HepG2 (cell line): ENCODE measurements around the gene NINJ2.

ENCODE experiments used
- POLR2AphosphoS2 ChIP-seq: IDR thresholded peaks from 2 replicates; pipeline ENCODE4 v1.6.1; 2011; ENCODE audit warnings: low read depth, low read length, improper control_type of control experiment
- TF ChIP-seq, protein P1 (sequence below): sonication (generic); formaldehyde crosslinking; IDR thresholded peaks from 2 replicates; pipeline ENCODE4 v1.5.0; 2020; ENCODE audit warnings: mild to moderate bottlenecking, missing genetic modification reagents, moderate library complexity

DNA sequence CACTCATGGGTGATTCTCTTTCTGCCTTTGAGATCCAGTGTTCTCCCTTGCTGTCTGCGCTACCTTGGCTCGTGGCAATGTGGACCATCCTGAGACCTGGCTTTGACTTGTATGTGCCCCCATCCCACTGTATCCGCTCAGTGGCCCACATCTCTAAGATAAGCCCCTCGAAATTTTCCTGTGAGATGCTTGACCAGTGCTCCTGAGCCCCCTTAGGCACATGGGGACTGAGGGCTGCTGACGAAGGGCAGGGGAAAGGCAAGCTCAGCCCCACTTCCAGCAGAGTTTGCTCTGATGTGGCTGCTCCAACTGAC, 1.5 kb upstream of the NINJ2 start:
- no peak for TF ChIP-seq POLR2AphosphoS2
- TF ChIP-seq, protein P1, sequence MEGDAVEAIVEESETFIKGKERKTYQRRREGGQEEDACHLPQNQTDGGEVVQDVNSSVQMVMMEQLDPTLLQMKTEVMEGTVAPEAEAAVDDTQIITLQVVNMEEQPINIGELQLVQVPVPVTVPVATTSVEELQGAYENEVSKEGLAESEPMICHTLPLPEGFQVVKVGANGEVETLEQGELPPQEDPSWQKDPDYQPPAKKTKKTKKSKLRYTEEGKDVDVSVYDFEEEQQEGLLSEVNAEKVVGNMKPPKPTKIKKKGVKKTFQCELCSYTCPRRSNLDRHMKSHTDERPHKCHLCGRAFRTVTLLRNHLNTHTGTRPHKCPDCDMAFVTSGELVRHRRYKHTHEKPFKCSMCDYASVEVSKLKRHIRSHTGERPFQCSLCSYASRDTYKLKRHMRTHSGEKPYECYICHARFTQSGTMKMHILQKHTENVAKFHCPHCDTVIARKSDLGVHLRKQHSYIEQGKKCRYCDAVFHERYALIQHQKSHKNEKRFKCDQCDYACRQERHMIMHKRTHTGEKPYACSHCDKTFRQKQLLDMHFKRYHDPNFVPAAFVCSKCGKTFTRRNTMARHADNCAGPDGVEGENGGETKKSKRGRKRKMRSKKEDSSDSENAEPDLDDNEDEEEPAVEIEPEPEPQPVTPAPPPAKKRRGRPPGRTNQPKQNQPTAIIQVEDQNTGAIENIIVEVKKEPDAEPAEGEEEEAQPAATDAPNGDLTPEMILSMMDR (CRISPR knock-in tag), result no peak
